Astrocyte (in vitro differentiated cells and primary cell): Measurements from ENCODE around the gene TIPARP. TPM values are rescaled to one million over a fixed set of nuclear protein-coding genes. Genes with fewer than 3 reads are reported as not detected.

Experiments
- DNase-seq: peaks from one replicate; pipeline ENCODE4 v3.0.0-alpha.2; 2010; ENCODE audit warnings: low read depth
- FAIRE-seq: peaks from 2 replicates; lab custom pipeline; 2011; peaks lifted over from hg19 to GRCh38; lab: Jason Lieb, UNC
- H2AFZ ChIP-seq: 2 replicates; pipeline ENCODE4 v1.6.0; 2012; ENCODE audit warnings: low read depth, low read length, inconsistent platforms
- H3K27ac ChIP-seq: 2 replicates; pipeline ENCODE4 v1.5.1; 2011; ENCODE audit warnings: low read depth, low read length, inconsistent platforms
- H3K27me3 ChIP-seq: 2 replicates; pipeline ENCODE4 v1.6.0; 2011; ENCODE audit warnings: low read length, inconsistent platforms; ENCODE audit not compliant: insufficient read depth
- H3K36me3 ChIP-seq: 2 replicates; pipeline ENCODE4 v1.5.1; 2011; ENCODE audit warnings: low read length, inconsistent platforms; ENCODE audit not compliant: insufficient read depth
- H3K4me1 ChIP-seq: 2 replicates; pipeline ENCODE4 v1.5.1; 2011; ENCODE audit warnings: low read length, inconsistent platforms; ENCODE audit not compliant: insufficient read depth
- H3K4me2 ChIP-seq: 2 replicates; pipeline ENCODE4 v1.6.0; 2012; ENCODE audit warnings: low read length, inconsistent platforms
- H3K4me3 ChIP-seq: 2 replicates; pipeline ENCODE4 v1.5.1; 2011; ENCODE audit warnings: low read depth, mild to moderate bottlenecking, low read length, inconsistent platforms; ENCODE audit not compliant: insufficient read depth
- H3K79me2 ChIP-seq: 2 replicates; pipeline ENCODE4 v1.6.0; 2012; ENCODE audit warnings: mild to moderate bottlenecking, low read length, inconsistent platforms; ENCODE audit not compliant: insufficient read depth
- H3K9ac ChIP-seq: 2 replicates; pipeline ENCODE4 v1.6.0; 2012; ENCODE audit warnings: mild to moderate bottlenecking, low read length, inconsistent platforms
- H3K9me3 ChIP-seq: 2 replicates; pipeline ENCODE4 v1.5.1; 2012; ENCODE audit warnings: low read depth, mild to moderate bottlenecking, low read length, inconsistent platforms; ENCODE audit not compliant: insufficient read depth
- H4K20me1 ChIP-seq: 2 replicates; pipeline ENCODE4 v1.6.0; 2012; ENCODE audit warnings: low read length, inconsistent platforms; ENCODE audit not compliant: insufficient read depth
- H3K27ac Mint-ChIP-seq: one replicate; pipeline ENCODE4 v1.8.0; 2021; ENCODE audit warnings: mild to moderate bottlenecking, mixed read lengths; ENCODE audit not compliant: unreplicated experiment
- H3K27me3 Mint-ChIP-seq: one replicate; pipeline ENCODE4 v1.8.0; 2021; ENCODE audit warnings: low read depth, mixed read lengths; ENCODE audit not compliant: unreplicated experiment
- H3K36me3 Mint-ChIP-seq: one replicate; pipeline ENCODE4 v1.8.0; 2021; ENCODE audit warnings: low read depth, mixed read lengths; ENCODE audit not compliant: unreplicated experiment
- H3K4me1 Mint-ChIP-seq: one replicate; pipeline ENCODE4 v1.8.0; 2021; ENCODE audit warnings: low read depth, mixed read lengths; ENCODE audit not compliant: unreplicated experiment
- H3K4me3 Mint-ChIP-seq: one replicate; pipeline ENCODE4 v1.8.0; 2021; ENCODE audit warnings: mild to moderate bottlenecking, moderate library complexity, mixed read lengths; ENCODE audit not compliant: unreplicated experiment
- H3K9me3 Mint-ChIP-seq: one replicate; pipeline ENCODE4 v1.8.0; 2021; ENCODE audit warnings: mild to moderate bottlenecking, mixed read lengths; ENCODE audit not compliant: unreplicated experiment
- EZH2 ChIP-seq: IDR thresholded peaks from 2 replicates; pipeline ENCODE4 v1.6.1; 2012; ENCODE audit warnings: mild to moderate bottlenecking, low read length, inconsistent platforms; ENCODE audit not compliant: insufficient read depth
- total RNA-seq: library from RNA; stranded (reverse); gene quantifications from 2 replicates; pipeline ENCODE4 v1.2.1, GENCODE V29; 2021
- TF ChIP-seq, protein P1 (sequence below): IDR thresholded peaks from 2 replicates; pipeline ENCODE4 v1.5.1; 2011; ENCODE audit warnings: low read depth, mild to moderate bottlenecking, inconsistent platforms, low read length, moderate library complexity; ENCODE audit not compliant: insufficient read depth

Gene TIPARP
- total RNA-seq, 1 donor from 2014 or later, result 74.2 TPM

DNA sequence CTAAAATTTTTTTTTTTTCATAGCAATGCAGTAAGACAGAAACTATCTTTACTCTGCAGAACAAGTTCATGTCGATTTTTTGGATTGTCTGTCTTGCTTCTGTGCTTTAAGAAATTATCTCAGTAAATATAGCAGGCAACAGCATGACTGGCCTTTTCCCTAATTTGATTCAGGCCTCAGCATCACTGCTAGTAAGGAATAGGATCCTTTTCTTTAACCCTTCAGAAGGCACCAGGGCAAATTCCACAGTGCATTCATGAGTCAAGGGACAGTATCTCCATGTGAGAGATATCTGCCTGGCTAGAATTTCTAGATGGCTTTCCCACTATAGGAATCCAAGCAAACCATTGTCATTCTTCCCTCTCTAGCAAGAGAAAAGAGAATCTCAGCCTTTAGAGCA, 71.4 kb downstream of the TIPARP start:
- H3K27ac Mint-ChIP-seq, result no peak overlapping the region
- Histone ChIP-seq H3K27ac (no peak overlapping the region), H3K36me3 (no peaks in the 10 kb centered on the region), H3K4me2 (no peak overlapping the region), H2AFZ (no peak overlapping the region), H3K27me3 (no peaks in the 10 kb centered on the region), H3K9ac (no peak overlapping the region), H3K79me2 (no peaks in the 10 kb centered on the region), H3K9me3 (peaks cover 4% of the 10 kb centered on the region), H4K20me1 (no peaks in the 10 kb centered on the region), H3K4me1 (peaks cover 15% of the 10 kb centered on the region), H3K4me3 (no peak overlapping the region)
- H3K27me3 Mint-ChIP-seq, result no peaks in the 10 kb centered on the region
- no peak for TF ChIP-seq EZH2
- TF ChIP-seq, protein P1, sequence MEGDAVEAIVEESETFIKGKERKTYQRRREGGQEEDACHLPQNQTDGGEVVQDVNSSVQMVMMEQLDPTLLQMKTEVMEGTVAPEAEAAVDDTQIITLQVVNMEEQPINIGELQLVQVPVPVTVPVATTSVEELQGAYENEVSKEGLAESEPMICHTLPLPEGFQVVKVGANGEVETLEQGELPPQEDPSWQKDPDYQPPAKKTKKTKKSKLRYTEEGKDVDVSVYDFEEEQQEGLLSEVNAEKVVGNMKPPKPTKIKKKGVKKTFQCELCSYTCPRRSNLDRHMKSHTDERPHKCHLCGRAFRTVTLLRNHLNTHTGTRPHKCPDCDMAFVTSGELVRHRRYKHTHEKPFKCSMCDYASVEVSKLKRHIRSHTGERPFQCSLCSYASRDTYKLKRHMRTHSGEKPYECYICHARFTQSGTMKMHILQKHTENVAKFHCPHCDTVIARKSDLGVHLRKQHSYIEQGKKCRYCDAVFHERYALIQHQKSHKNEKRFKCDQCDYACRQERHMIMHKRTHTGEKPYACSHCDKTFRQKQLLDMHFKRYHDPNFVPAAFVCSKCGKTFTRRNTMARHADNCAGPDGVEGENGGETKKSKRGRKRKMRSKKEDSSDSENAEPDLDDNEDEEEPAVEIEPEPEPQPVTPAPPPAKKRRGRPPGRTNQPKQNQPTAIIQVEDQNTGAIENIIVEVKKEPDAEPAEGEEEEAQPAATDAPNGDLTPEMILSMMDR, result no peak
- H3K9me3 Mint-ChIP-seq, result peaks cover 6% of the 10 kb centered on the region
- FAIRE-seq (no peak), DNase-seq (no peak)
- peaks cover 8% of the 10 kb centered on the region for H3K36me3 Mint-ChIP-seq
- H3K4me1 Mint-ChIP-seq, result peaks cover 22% of the 10 kb centered on the region
- H3K4me3 Mint-ChIP-seq, result no peak overlapping the region

GRCh38 chr3:156747046-156747445, 72.7 kb downstream of the TIPARP start:
- H3K27ac ChIP-seq, result no peak overlapping the region
- Mint-ChIP-seq H3K4me3 (no peak overlapping the region), H3K9me3 (peaks cover 6% of the 10 kb centered on the region), H3K36me3 (peaks cover 5% of the 10 kb centered on the region), H3K27me3 (no peaks in the 10 kb centered on the region), H3K27ac (no peak overlapping the region), H3K4me1 (peaks cover 33% of the 10 kb centered on the region)
- peaks cover 4% of the 10 kb centered on the region for H3K9me3 ChIP-seq
- no peaks in the 10 kb centered on the region for H4K20me1 ChIP-seq
- DNase-seq, result no peak
- no peak for FAIRE-seq
- no peak overlapping the region for H3K4me2 ChIP-seq
- H3K27me3 ChIP-seq, result no peaks in the 10 kb centered on the region
- peaks cover 28% of the 10 kb centered on the region for H3K4me1 ChIP-seq
- TF ChIP-seq, protein P1, result no peak
- TF ChIP-seq EZH2, result no peak
- H3K36me3 ChIP-seq, result no peaks in the 10 kb centered on the region
- no peaks in the 10 kb centered on the region for H3K79me2 ChIP-seq
- no peak overlapping the region for H3K4me3 ChIP-seq
- no peak overlapping the region for H2AFZ ChIP-seq
- H3K9ac ChIP-seq, result no peak overlapping the region

DNA sequence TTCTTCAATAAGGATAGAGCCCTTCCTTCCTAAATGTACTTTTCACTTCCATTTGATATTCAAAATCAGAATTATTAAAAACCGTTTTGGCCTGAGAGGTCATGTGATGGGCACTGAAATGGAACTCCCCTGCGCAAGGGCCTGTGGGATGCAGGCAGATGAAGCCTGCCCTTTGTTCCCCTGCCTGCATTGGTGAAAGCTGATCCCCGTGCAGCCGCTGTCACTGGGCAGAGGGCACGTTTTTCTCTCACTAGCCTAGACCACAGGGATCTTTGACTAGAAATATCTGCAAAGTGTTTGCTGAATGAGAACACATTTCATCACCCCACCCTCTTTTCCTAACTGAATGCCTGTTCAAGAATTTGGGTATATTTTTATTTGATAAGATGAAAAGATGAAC, 74.9 kb downstream of the TIPARP start:
- DNase-seq (no peak), FAIRE-seq (no peak)
- H3K36me3 ChIP-seq, result no peaks in the 10 kb centered on the region
- no peak overlapping the region for H2AFZ ChIP-seq
- H3K27ac ChIP-seq, result peak overlapping the region; percentile 22
- H3K27me3 ChIP-seq, result no peaks in the 10 kb centered on the region
- Mint-ChIP-seq H3K27me3 (no peaks in the 10 kb centered on the region), H3K4me3 (no peak overlapping the region), H3K36me3 (peaks cover 5% of the 10 kb centered on the region), H3K27ac (peak overlapping the region; percentile 98), H3K9me3 (peaks cover 6% of the 10 kb centered on the region), H3K4me1 (peaks cover 34% of the 10 kb centered on the region)
- TF ChIP-seq EZH2, result no peak
- TF ChIP-seq, protein P1, result no peak
- no peaks in the 10 kb centered on the region for H3K79me2 ChIP-seq
- H3K4me1 ChIP-seq, result peaks cover 29% of the 10 kb centered on the region
- peaks cover 4% of the 10 kb centered on the region for H3K9me3 ChIP-seq
- H3K9ac ChIP-seq, result peak overlapping the region; percentile 83
- no peak overlapping the region for H3K4me3 ChIP-seq
- no peak overlapping the region for H3K4me2 ChIP-seq
- H4K20me1 ChIP-seq, result no peaks in the 10 kb centered on the region
